ENCODE measurements around the gene IL1RAPL2.

DNA sequence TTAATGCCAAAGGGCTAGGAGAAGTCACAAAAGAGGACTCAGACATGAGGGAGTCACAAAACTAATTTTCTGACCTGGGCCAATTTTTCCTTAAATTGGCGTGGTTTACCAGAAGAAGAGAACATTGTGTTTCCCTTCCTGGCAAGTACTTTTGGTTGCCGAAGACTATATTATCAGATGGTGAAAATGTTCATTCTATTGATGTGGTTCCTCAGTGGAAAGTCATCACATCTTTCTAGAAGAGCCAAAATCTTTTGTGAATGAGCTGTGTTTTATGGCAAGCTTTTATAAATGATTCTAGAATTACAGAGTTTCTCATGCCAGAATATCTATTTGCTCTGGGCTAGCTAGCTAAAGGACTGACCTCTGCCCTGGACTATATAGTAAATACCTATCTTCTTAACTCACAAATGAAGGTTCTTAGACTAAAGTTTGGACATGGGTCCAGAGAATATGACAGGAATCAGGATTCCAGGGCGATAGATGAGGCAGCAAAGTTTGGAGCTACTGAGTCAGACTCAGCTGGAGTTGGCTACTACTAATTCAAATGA lies 288.9 kb downstream of the IL1RAPL2 start:
- TF ChIP-seq, protein P1, sequence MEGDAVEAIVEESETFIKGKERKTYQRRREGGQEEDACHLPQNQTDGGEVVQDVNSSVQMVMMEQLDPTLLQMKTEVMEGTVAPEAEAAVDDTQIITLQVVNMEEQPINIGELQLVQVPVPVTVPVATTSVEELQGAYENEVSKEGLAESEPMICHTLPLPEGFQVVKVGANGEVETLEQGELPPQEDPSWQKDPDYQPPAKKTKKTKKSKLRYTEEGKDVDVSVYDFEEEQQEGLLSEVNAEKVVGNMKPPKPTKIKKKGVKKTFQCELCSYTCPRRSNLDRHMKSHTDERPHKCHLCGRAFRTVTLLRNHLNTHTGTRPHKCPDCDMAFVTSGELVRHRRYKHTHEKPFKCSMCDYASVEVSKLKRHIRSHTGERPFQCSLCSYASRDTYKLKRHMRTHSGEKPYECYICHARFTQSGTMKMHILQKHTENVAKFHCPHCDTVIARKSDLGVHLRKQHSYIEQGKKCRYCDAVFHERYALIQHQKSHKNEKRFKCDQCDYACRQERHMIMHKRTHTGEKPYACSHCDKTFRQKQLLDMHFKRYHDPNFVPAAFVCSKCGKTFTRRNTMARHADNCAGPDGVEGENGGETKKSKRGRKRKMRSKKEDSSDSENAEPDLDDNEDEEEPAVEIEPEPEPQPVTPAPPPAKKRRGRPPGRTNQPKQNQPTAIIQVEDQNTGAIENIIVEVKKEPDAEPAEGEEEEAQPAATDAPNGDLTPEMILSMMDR (IDR thresholded peaks at IDR 0.05), result no peak
- TF ChIP-seq POLR2AphosphoS5 (IDR thresholded peaks at IDR 0.05), result no peak

Data from transverse colon (tissue), 4 donors.